ENCODE results near the gene GFPT2. TPM values are rescaled to one million over a fixed set of nuclear protein-coding genes. Genes with fewer than 3 reads are reported as not detected.

GFPT2 gene
- total and polyA plus RNA-seq, 10 of the 15 experiments (the other 5 are each of a cell fraction or from before 2014, with no cell fraction given), result 0.05 to 0.33 (median 0.11) TPM; not detected in 4

DNA sequence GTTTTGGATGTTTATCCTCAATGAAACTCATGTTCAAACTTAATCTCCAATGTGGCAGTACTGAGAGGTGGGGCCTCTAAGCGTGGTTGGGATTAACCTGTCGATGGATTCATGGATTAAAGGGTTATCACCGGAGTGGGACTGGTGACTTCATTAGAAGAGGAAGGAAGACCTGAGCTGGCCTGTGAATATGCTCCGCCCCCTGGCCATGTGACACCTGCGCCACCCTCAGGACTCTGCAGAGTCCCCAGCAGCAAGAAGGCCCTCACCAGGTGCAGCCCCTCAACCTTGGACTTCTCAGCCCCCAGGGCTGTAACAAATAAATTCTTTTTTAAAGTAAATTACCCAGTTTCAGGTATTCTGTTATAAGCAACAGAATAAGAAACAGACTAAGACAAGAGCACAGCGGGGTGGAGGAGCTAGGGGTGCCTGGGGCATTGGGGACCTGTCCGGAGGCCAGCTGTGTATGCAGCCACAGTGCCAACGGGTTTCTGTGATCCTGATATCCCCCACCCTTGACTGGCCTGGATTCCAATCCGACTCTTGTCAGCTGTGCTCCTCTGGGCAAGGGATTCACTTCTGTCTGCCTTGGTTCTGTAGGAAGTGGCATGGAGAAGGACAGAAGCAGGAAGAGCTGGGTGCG, 58.1 kb downstream of the GFPT2 start:
- H4K20me1 ChIP-seq (ENCODE audit: control insufficient read depth, insufficient read depth), result no peaks in the 10 kb centered on the region; the same call in 1 of the 2 replicates
- ChIA-PET RAD21 (ENCODE audit: unreplicated experiment) (interaction anchor here (3.4 to 3.6 kb wide), 2 partner anchors 20 to 34 kb away, joined by 16 to 33 read pairs; no protein-coding TSS in a partner anchor), SMC1A (ENCODE audit: uncharacterized antibody, unreplicated experiment) (interaction anchor here (1.3 to 3.0 kb wide), 3 partner anchors 20 to 34 kb away, joined by 4 to 28 read pairs (median 11); no protein-coding TSS in a partner anchor), POLR2A (interaction anchor here (0.6 kb wide), 1 partner anchor 435 kb away, joined by 3 read pairs; no protein-coding TSS in a partner anchor), CTCF (interaction anchor here (0.9 to 8.8 kb wide), 9 partner anchors 12 to 311 kb away, joined by 3 to 139 read pairs (median 5); no protein-coding TSS in a partner anchor)
- in situ Hi-C loops (cut with MboI) (loop anchor here (5.0 kb wide), 1 partner anchor 182 kb away; no protein-coding TSS in a partner anchor), intact Hi-C loops (cut with micrococcal nuclease; ENCODE audit: unreplicated experiment) (no loop called here)
- 78% methylated on average over 10 of the region's 10 CpGs for WGBS (ENCODE audit: insufficient coverage, insufficient replicate concordance, low lambda C conversion rate, missing lambda C conversion rate)
- no peak overlapping the region for H3K4me2 ChIP-seq (ENCODE audit: control insufficient read depth, insufficient read depth)
- DNase-seq (ENCODE audit: low read depth, low spot score) (no peak), ATAC-seq (no peak), FAIRE-seq (no peak)
- TF ChIP-seq, protein P1, sequence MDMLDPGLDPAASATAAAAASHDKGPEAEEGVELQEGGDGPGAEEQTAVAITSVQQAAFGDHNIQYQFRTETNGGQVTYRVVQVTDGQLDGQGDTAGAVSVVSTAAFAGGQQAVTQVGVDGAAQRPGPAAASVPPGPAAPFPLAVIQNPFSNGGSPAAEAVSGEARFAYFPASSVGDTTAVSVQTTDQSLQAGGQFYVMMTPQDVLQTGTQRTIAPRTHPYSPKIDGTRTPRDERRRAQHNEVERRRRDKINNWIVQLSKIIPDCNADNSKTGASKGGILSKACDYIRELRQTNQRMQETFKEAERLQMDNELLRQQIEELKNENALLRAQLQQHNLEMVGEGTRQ (IDR thresholded peaks at IDR 0.05; ENCODE audit: borderline replicate concordance, low read depth, low read length), result no peak
- TF ChIP-seq NFYA (IDR thresholded peaks at IDR 0.05; ENCODE audit: borderline replicate concordance, low read depth, low read length), result no peak
- no peak for TF ChIP-seq SREBF2 (IDR thresholded peaks at IDR 0.05; ENCODE audit: low read length)
- no peak for TF ChIP-seq NBN (IDR thresholded peaks at IDR 0.05)
- no peak for TF ChIP-seq MTA3 (IDR thresholded peaks at IDR 0.05; ENCODE audit: borderline replicate concordance, low read length)
- TF ChIP-seq, protein P2, sequence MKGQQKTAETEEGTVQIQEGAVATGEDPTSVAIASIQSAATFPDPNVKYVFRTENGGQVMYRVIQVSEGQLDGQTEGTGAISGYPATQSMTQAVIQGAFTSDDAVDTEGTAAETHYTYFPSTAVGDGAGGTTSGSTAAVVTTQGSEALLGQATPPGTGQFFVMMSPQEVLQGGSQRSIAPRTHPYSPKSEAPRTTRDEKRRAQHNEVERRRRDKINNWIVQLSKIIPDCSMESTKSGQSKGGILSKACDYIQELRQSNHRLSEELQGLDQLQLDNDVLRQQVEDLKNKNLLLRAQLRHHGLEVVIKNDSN (IDR thresholded peaks at IDR 0.05; ENCODE audit: borderline replicate concordance, extremely low read length, insufficient read depth, low read depth, low read length), result no peak
- no peak for TF ChIP-seq RB1 (IDR thresholded peaks at IDR 0.05; ENCODE audit: borderline replicate concordance)
- no peak for TF ChIP-seq EP300 (IDR thresholded peaks at IDR 0.05; ENCODE audit: borderline replicate concordance in 1 of 2, control insufficient read depth in 1 of 2, low read depth in 2 of 2, low read length in 2 of 2)
- no peak for TF ChIP-seq EED (IDR thresholded peaks at IDR 0.05; ENCODE audit: low read depth)
- TF ChIP-seq CBX3 (IDR thresholded peaks at IDR 0.05; ENCODE audit: borderline replicate concordance, low read depth), result no peak
- TF ChIP-seq POLR2A (IDR thresholded peaks at IDR 0.05; ENCODE audit: low read depth, low read length), result no peak
- TF ChIP-seq, protein P3, sequence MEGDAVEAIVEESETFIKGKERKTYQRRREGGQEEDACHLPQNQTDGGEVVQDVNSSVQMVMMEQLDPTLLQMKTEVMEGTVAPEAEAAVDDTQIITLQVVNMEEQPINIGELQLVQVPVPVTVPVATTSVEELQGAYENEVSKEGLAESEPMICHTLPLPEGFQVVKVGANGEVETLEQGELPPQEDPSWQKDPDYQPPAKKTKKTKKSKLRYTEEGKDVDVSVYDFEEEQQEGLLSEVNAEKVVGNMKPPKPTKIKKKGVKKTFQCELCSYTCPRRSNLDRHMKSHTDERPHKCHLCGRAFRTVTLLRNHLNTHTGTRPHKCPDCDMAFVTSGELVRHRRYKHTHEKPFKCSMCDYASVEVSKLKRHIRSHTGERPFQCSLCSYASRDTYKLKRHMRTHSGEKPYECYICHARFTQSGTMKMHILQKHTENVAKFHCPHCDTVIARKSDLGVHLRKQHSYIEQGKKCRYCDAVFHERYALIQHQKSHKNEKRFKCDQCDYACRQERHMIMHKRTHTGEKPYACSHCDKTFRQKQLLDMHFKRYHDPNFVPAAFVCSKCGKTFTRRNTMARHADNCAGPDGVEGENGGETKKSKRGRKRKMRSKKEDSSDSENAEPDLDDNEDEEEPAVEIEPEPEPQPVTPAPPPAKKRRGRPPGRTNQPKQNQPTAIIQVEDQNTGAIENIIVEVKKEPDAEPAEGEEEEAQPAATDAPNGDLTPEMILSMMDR (IDR thresholded peaks at IDR 0.05 in 2 of 3, conservative IDR thresholded peaks at IDR 0.05 in 1 of 3; ENCODE audit: control insufficient read depth in 2 of 3, extremely low read depth in 1 of 3, insufficient read depth in 1 of 3, low read depth in 3 of 3, low read length in 3 of 3), result no peak
- TF ChIP-seq, protein P4, sequence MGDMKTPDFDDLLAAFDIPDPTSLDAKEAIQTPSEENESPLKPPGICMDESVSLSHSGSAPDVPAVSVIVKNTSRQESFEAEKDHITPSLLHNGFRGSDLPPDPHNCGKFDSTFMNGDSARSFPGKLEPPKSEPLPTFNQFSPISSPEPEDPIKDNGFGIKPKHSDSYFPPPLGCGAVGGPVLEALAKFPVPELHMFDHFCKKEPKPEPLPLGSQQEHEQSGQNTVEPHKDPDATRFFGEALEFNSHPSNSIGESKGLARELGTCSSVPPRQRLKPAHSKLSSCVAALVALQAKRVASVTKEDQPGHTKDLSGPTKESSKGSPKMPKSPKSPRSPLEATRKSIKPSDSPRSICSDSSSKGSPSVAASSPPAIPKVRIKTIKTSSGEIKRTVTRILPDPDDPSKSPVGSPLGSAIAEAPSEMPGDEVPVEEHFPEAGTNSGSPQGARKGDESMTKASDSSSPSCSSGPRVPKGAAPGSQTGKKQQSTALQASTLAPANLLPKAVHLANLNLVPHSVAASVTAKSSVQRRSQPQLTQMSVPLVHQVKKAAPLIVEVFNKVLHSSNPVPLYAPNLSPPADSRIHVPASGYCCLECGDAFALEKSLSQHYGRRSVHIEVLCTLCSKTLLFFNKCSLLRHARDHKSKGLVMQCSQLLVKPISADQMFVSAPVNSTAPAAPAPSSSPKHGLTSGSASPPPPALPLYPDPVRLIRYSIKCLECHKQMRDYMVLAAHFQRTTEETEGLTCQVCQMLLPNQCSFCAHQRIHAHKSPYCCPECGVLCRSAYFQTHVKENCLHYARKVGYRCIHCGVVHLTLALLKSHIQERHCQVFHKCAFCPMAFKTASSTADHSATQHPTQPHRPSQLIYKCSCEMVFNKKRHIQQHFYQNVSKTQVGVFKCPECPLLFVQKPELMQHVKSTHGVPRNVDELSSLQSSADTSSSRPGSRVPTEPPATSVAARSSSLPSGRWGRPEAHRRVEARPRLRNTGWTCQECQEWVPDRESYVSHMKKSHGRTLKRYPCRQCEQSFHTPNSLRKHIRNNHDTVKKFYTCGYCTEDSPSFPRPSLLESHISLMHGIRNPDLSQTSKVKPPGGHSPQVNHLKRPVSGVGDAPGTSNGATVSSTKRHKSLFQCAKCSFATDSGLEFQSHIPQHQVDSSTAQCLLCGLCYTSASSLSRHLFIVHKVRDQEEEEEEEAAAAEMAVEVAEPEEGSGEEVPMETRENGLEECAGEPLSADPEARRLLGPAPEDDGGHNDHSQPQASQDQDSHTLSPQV (IDR thresholded peaks at IDR 0.05), result no peak
- BruUV-seq (replicated peaks), result no TSS peak
- no peaks in the 10 kb centered on the region; a peak in 1 of 4 replicates for H3K36me3 ChIP-seq (ENCODE audit: control insufficient read depth in 2 of 2, insufficient read depth in 2 of 2, low read length in 1 of 2)
- H3K4me1 ChIP-seq (ENCODE audit: control insufficient read depth, insufficient read depth, low read length), result peaks cover 6% of the 10 kb centered on the region
- H2AFZ ChIP-seq (ENCODE audit: control insufficient read depth, low read depth, low read length), result no peak overlapping the region
- H3K27me3 ChIP-seq (replicated peaks in 1 of 2; ENCODE audit: control insufficient read depth in 2 of 2, insufficient read depth in 2 of 2, low read length in 1 of 2), result no peaks in the 10 kb centered on the region
- H3K9ac ChIP-seq (ENCODE audit: control insufficient read depth, insufficient read depth, low read length), result no peak overlapping the region
- peaks cover 13% of the 10 kb centered on the region for H3K79me2 ChIP-seq (ENCODE audit: control insufficient read depth, insufficient read depth, low read length)
- H3K27ac ChIP-seq (ENCODE audit: control insufficient read depth, insufficient read depth), result no peak overlapping the region
- H3K9me3 ChIP-seq (replicated peaks; ENCODE audit: control insufficient read depth, insufficient read depth, low read length), result no peaks in the 10 kb centered on the region
- H3K4me3 ChIP-seq, result no peak overlapping the region

All from GM12878 (cell line).